Stimulated activated CD8-positive, alpha-beta memory T cell treated with anti-CD3 and anti-CD28 coated beads, Interleukin-7, amount 100 ng/mL, for 48 hours (primary cell): Measurements from ENCODE around the gene APOD.
A peak's percentile ranks its signal among the peaks of the same experiment; 100 is the strongest.
"Not testable (repeated sequence)": the region's sequence is repeated elsewhere in the genome, so short reads cannot be mapped to it uniquely, and the experiment has no call there.

Experiments used
- DNase-seq, 2 donors: peaks; one replicate each; pipeline ENCODE4 v3.0.0-alpha.2; 2020; ENCODE audit warnings: low read depth in 1 of 2; ENCODE audit errors: extremely low read depth in 1 of 2

APOD gene

DNA sequence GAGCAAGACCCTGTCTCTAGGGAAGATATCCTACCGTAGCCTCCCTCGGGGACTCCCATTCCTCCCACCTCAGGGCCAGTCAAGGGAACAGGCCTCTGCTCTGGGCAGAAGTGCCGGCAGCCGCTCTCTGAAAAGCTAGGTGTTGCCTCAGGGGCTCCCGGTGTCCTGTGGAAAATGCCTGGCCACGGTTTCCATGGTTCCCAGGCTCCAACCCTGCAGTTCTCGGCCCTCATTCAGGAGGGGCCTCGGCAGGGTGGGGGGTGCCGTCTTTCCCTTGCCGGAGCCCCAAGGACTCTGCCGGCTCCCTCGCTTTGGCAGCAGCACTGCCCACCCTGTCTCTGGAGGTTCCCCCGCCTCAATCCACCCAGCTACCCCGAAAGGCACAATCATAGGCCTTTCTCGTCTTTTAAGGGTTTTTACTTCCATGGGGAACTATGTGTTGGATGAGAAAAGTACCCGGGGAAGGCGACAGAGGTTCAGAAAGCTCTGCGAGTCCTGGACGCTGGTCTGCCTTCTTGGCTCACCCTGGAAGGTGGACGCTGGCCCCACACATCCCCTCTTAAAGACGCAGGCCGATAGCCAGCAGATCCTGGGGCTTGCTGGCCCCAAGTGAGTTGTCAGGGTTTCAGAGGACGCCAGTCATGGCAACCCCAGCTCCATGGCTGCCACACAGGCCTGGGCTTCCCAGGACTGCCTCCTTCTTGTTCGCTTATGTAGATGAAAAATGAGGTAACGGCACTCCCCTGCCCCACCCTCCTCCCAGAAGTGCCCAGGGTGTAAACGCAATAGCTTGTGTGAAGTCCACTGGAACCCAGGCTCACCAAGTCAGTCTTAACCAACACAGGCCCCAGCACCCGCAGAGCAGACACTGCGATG lies 34.3 kb upstream of the APOD start:
- not testable (repeated sequence) for DNase-seq

DNA sequence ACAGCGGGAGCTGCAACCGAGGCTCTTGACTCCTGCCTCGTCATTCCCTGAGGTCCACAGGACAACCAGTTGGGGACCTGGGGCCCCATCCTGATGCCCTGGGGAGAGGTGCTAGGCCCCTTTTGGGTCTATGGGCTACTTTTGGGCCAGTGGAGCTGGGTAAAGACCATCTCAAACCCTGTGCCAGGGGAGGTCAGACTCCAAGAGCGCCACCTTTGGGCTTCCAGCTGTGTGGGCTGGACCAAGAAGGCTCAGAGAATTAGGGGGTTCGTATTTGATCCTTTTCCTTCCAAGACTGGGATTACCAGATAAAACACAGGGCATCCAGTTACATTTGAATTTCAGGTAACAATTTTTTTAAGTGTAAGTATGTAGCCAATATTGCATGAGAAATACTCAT lies 33.4 kb upstream of the APOD start:
- not testable (repeated sequence) for DNase-seq

GRCh38 chr3:195616681-195617080 lies 32.9 kb upstream of the APOD start:
- no peak for DNase-seq

GRCh38 chr3:195615952-195616537 lies 32.3 kb upstream of the APOD start:
- not testable (repeated sequence) for DNase-seq

DNA sequence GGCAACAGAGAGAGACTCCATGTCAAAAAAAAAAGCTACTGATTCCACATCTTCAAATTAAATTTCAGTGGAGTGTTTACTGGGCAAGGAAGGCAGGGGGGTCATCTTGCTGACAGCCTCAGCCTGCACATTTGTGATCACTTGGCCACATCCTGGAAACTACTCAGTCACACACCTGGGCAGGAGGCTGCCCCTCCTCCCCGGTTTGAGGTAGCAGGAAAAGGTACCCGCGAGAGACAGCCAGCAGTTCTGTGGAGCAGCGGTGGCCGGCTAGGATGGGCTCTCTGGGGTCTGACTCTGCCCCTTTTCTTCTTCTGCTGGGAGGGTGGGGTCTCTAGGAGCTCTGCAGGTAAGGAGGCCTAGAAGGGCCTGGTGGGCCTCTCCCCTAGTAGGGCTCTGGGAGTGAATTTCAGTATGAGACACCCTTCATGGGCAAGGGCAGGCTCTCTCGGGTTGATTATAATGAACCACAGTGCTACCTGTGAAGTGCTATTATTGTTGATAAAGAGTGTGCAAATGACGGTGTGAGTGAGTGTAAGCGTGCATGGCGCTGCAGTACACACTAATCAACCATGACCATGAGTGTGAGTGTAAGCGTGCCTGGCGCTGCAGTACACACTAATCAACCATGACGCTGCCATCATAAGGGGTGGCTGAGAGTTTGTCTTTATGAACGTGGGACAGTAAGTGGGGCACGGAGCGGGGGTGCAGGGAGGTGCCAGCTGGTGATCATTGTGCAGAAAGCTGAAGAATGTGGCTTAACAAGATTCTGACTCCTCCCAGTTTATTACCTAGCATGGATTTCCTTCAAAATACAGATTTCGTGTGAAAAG lies 31.1 kb upstream of the APOD start:
- DNase-seq = not testable (repeated sequence)

- no peak for DNase-seq
These were observed 29.8 kb upstream of the APOD start for GRCh38 chr3:195613468-195614069.

DNA sequence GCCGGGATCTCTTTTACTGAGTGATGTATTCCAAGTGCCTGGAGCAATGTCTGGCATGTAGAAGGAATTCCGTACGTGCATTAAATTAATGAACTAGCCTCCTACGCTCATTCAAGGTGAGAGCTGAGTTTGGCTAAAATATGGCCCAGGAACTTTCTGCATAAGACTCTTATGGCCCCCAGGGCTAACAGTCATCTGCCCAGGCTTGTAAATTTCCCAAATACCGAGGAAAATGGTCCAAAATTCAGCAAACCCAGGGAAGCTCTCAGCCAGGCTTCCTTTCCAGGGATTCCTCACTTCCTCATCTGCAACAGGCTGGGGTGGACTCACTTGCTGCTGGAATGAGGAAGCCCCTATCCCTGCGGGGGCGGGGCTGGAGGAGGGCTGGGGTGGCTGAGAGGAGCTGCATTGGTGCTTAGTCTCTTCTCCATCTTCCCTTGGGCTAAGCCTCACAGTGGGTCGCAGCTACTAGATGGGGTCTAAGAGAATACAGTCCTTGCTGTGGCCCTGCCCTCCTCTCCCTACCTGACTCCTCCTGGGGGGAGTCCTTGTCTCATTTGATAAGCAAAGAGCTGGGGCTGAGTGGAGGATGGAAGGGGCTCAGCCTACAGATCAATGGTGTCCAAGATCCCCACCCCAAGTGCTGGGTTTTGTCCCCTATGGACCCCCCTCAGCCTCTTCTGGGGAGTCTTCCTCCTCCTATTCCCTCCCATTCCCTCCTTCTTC lies 28.5 kb upstream of the APOD start:
- no peak for DNase-seq

DNA sequence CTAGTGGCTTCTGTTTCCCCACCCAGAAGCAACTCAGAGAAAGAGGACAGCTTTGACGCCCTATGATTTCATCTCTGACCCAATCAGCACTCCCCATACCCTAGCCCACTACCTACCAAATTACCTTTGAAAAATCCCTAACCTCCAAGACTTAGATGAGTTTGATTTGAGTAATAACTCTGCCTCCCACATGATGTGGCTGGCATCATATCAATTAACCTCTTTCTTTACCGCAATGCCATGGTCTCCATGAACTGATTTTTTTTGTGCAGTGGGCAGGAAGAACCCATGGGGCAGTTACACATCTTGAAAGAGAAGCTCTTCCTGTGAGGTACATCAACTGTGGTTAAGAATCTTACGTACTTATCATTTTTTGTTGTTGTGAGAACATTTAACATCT lies 25.5 kb upstream of the APOD start:
- DNase-seq = peak in 1 of 2 donors; percentile 49

GRCh38 chr3:195601785-195602184 lies 18.0 kb upstream of the APOD start:
- not testable (repeated sequence) for DNase-seq

DNA sequence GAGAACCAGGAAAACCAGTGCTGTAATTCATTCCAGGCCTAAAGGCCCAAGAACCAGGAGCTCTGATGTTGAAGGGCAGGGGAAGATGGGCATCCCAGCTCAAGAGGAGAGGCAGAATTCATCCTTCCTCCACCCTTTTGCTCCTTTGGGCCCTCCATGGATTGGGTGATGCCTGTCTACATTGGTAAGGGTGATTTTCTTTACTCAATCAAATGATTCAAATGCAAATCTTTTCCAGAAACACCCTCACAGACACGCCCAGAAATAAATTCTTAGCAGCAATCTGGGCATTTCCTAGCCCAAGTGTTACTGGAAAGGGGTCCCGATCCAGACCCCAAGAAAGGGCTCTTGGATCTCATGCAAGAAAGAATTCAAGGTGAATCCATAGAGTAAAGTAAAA lies 17.6 kb upstream of the APOD start:
- no peak for DNase-seq

GRCh38 chr3:195599926-195600325 lies 16.2 kb upstream of the APOD start:
- DNase-seq = not testable (repeated sequence)

DNA sequence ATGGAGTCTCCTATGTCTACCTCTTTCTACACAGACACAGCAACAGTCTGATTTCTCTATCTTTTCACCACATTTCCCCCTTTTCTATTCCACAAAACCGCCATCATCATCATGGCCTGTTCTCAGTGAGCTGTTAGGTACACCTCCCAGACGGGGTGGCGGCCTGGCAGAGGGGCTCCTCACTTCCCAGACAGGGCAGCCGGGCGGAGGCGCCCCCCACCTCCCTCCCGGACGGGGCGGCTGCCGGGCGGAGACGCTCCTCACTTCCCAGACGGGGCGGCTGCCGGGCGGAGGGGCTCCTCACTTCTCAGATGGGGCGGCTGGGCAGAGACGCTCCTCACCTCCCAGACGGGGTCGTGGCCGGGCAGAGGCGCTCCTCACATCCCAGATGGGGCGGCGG lies 15.8 kb upstream of the APOD start:
- DNase-seq = not testable (repeated sequence)

DNA sequence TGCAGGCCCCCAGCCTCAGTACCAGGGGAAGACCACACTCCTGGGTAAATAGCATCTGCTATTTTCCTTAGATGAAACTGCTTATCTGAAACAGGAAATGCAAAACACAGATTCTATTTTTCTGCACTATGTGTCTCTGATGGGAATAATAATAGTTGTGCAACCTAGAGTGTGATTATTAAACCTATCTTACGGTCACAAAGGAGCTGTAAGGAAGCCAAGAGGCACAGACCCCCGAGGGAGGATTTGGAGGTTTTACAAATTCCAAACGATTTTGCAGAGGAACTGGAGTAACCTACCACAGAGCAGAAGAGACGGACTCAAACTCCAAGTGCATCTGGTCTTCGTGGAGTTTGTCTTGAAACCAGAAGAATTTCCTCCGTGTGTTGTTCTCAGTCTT lies 14.1 kb upstream of the APOD start:
- no peak for DNase-seq

GRCh38 chr3:195597229-195597628 lies 13.5 kb upstream of the APOD start:
- no peak for DNase-seq

GRCh38 chr3:195596765-195597171 lies 13.0 kb upstream of the APOD start:
- no peak for DNase-seq

GRCh38 chr3:195595785-195596531 lies 12.2 kb upstream of the APOD start:
- DNase-seq = no peak

GRCh38 chr3:195591852-195592251 lies 8.1 kb upstream of the APOD start:
- DNase-seq = no peak

- no peak for DNase-seq
These were observed 7.5 kb upstream of the APOD start for GRCh38 chr3:195591220-195591619.

DNA sequence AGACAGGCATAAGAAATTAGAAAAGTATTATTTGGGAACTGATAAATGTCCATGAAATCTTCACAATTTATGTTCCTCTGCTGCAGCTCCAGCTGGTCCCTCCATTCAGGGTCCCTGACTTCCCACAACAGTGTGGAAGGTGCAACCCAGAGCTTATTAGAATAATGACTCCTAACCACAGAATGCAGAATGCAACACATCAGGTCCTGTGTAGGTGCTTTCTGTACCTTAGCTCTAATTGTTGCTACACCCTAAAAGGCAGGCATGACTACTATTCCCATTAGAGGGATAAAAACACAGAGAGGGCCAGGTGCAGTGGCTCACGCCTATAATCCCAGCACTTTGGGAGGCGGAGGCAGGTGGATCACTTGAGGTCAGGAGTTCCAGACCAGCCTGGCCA lies 6.6 kb upstream of the APOD start:
- DNase-seq = not testable (repeated sequence)

DNA sequence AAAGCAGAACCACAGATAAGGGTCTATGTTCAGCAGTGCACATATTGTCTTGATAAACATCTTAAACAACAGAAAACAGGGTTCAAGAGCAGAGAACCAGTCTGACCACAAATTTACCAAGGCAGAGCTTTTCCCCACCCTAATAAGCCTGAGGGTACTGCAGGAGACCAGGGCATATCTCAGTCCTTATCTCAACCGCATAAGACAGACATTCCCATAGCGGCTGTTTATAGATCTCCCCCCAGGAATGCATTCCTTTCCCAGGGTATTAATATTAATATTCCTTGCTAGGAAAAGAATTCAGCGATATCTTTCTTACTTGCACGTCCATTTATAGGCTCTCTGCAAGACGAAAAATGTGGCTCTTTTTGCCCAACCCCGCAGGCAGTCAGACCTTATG lies 6.1 kb upstream of the APOD start:
- DNase-seq = not testable (repeated sequence)
